ENCODE results near the gene PDE4D. TPM values are rescaled to one million over a fixed set of nuclear protein-coding genes. Genes with fewer than 3 reads are reported as not detected.
A peak's percentile ranks its signal among the peaks of the same experiment; 100 is the strongest.

Gene PDE4D
- total RNA-seq, 1 donor from 2014 or later = 13.2 TPM

GRCh38 chr5:59770953-59771352, 122.6 kb downstream of the PDE4D start:
- Mint-ChIP-seq H3K27ac (ENCODE audit: unreplicated experiment) (no peak overlapping the region), H3K4me3 (ENCODE audit: unreplicated experiment) (no peak overlapping the region), H3K9me3 (ENCODE audit: unreplicated experiment) (peaks cover 2% of the 10 kb centered on the region), H3K27me3 (ENCODE audit: unreplicated experiment) (peaks cover 1% of the 10 kb centered on the region), H3K4me1 (ENCODE audit: low read depth, unreplicated experiment) (peaks cover 21% of the 10 kb centered on the region), H3K36me3 (ENCODE audit: unreplicated experiment) (no peaks in the 10 kb centered on the region)
- DNase-seq = no peak
- TF ChIP-seq CTCF (IDR thresholded peaks at IDR 0.05; ENCODE audit: partially characterized antibody, unreplicated experiment) = no peak

- peaks cover 1% of the 10 kb centered on the region for H3K27me3 Mint-ChIP-seq (ENCODE audit: unreplicated experiment)
- TF ChIP-seq CTCF (IDR thresholded peaks at IDR 0.05; ENCODE audit: partially characterized antibody, unreplicated experiment) = no peak
- H3K4me1 Mint-ChIP-seq (ENCODE audit: low read depth, unreplicated experiment) = peaks cover 23% of the 10 kb centered on the region
- no peaks in the 10 kb centered on the region for H3K36me3 Mint-ChIP-seq (ENCODE audit: unreplicated experiment)
- no peak overlapping the region for H3K27ac Mint-ChIP-seq (ENCODE audit: unreplicated experiment)
- no peak for DNase-seq
- no peak overlapping the region for H3K4me3 Mint-ChIP-seq (ENCODE audit: unreplicated experiment)
- H3K9me3 Mint-ChIP-seq (ENCODE audit: unreplicated experiment) = peaks cover 2% of the 10 kb centered on the region
These were observed 123.7 kb downstream of the PDE4D start for GRCh38 chr5:59769832-59770231.

- Mint-ChIP-seq H3K27ac (ENCODE audit: unreplicated experiment) (peak overlapping the region; percentile 19), H3K36me3 (ENCODE audit: unreplicated experiment) (no peaks in the 10 kb centered on the region), H3K27me3 (ENCODE audit: unreplicated experiment) (peaks cover 1% of the 10 kb centered on the region), H3K4me3 (ENCODE audit: unreplicated experiment) (peak overlapping the region; percentile 95), H3K4me1 (ENCODE audit: low read depth, unreplicated experiment) (peaks cover 23% of the 10 kb centered on the region), H3K9me3 (ENCODE audit: unreplicated experiment) (peaks cover 2% of the 10 kb centered on the region)
- DNase-seq = no peak
- no peak for TF ChIP-seq CTCF (IDR thresholded peaks at IDR 0.05; ENCODE audit: partially characterized antibody, unreplicated experiment)
These were observed 124.5 kb downstream of the PDE4D start for GRCh38 chr5:59769041-59769360.

- peak overlapping the region; percentile 85 for H3K27ac Mint-ChIP-seq (ENCODE audit: unreplicated experiment)
- no peaks in the 10 kb centered on the region for H3K36me3 Mint-ChIP-seq (ENCODE audit: unreplicated experiment)
- H3K27me3 Mint-ChIP-seq (ENCODE audit: unreplicated experiment) = peaks cover 1% of the 10 kb centered on the region
- peaks cover 2% of the 10 kb centered on the region for H3K9me3 Mint-ChIP-seq (ENCODE audit: unreplicated experiment)
- peaks cover 29% of the 10 kb centered on the region for H3K4me1 Mint-ChIP-seq (ENCODE audit: low read depth, unreplicated experiment)
- H3K4me3 Mint-ChIP-seq (ENCODE audit: unreplicated experiment) = peak overlapping the region; percentile 95
- no peak for TF ChIP-seq CTCF (IDR thresholded peaks at IDR 0.05; ENCODE audit: partially characterized antibody, unreplicated experiment)
- peak; percentile 66 for DNase-seq
These were observed 125.1 kb downstream of the PDE4D start for GRCh38 chr5:59768152-59769040.

GRCh38 chr5:59767681-59768151, 125.8 kb downstream of the PDE4D start:
- Mint-ChIP-seq H3K4me3 (ENCODE audit: unreplicated experiment) (peak overlapping the region; percentile 95), H3K27ac (ENCODE audit: unreplicated experiment) (peak overlapping the region; percentile 85), H3K36me3 (ENCODE audit: unreplicated experiment) (no peaks in the 10 kb centered on the region), H3K27me3 (ENCODE audit: unreplicated experiment) (peaks cover 1% of the 10 kb centered on the region), H3K9me3 (ENCODE audit: unreplicated experiment) (peaks cover 2% of the 10 kb centered on the region), H3K4me1 (ENCODE audit: low read depth, unreplicated experiment) (peaks cover 29% of the 10 kb centered on the region)
- no peak for TF ChIP-seq CTCF (IDR thresholded peaks at IDR 0.05; ENCODE audit: partially characterized antibody, unreplicated experiment)
- no peak for DNase-seq
